ENCODE measurements around the gene UBXN10.

Gene UBXN10

GRCh38 chr1:20178634-20179370 lies 7.1 kb upstream of the UBXN10 start:
- TF ChIP-seq, protein P1, sequence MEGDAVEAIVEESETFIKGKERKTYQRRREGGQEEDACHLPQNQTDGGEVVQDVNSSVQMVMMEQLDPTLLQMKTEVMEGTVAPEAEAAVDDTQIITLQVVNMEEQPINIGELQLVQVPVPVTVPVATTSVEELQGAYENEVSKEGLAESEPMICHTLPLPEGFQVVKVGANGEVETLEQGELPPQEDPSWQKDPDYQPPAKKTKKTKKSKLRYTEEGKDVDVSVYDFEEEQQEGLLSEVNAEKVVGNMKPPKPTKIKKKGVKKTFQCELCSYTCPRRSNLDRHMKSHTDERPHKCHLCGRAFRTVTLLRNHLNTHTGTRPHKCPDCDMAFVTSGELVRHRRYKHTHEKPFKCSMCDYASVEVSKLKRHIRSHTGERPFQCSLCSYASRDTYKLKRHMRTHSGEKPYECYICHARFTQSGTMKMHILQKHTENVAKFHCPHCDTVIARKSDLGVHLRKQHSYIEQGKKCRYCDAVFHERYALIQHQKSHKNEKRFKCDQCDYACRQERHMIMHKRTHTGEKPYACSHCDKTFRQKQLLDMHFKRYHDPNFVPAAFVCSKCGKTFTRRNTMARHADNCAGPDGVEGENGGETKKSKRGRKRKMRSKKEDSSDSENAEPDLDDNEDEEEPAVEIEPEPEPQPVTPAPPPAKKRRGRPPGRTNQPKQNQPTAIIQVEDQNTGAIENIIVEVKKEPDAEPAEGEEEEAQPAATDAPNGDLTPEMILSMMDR (IDR thresholded peaks at IDR 0.05; ENCODE audit: insufficient read depth, missing control alignments): no peak
- FAIRE-seq (no peak), DNase-seq (ENCODE audit: insufficient read length, low spot score) (no peak)

GRCh38 chr1:20179371-20180128 lies 6.3 kb upstream of the UBXN10 start:
- TF ChIP-seq, protein P1 (IDR thresholded peaks at IDR 0.05; ENCODE audit: insufficient read depth, missing control alignments): no peak
- DNase-seq (ENCODE audit: insufficient read length, low spot score): no peak
- FAIRE-seq: no peak

GRCh38 chr1:20180129-20180843 lies 5.6 kb upstream of the UBXN10 start:
- DNase-seq (ENCODE audit: insufficient read length, low spot score) (no peak), FAIRE-seq (no peak)
- TF ChIP-seq, protein P1 (IDR thresholded peaks at IDR 0.05; ENCODE audit: insufficient read depth, missing control alignments): no peak

DNA sequence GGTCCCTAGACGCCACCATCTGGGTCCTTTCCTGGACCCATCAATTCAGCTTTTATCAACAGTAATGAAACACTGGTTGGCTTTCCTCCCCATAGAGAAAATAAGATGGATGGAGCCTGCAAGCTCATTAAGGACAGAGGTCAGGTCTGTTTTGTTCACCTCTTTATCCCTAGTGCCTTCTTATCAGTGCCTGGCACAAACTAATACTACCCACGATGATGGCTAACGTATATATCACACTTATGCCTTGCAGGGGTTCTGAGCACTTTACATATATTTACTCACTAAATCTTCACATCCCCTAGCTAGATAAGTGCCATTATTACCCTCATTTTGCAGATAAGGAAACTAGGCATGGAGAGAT lies 5.1 kb upstream of the UBXN10 start:
- no peak for FAIRE-seq
- TF ChIP-seq, protein P1 (IDR thresholded peaks at IDR 0.05; ENCODE audit: insufficient read depth, missing control alignments): no peak
- DNase-seq (ENCODE audit: insufficient read length, low spot score): no peak

DNA sequence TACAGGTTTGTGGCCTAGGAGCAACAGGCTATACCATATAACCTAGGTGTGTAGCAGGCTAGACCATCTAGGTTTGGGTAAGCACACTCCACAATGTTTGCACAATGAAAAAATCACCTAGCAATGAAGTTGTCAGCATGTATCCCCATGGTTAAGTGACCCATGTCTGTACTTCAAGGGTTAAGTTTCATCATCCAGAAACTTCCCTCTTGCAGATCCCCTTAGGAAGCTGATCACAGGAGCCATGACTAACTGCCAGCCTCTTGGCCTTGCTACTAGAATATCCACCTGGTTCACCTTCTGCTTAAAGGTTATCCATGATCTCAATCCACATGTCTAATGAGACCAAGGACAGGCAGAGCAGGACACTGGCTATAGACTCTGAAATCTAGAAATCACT lies 3.5 kb upstream of the UBXN10 start:
- FAIRE-seq: no peak
- TF ChIP-seq, protein P1 (IDR thresholded peaks at IDR 0.05; ENCODE audit: insufficient read depth, missing control alignments): no peak

DNA sequence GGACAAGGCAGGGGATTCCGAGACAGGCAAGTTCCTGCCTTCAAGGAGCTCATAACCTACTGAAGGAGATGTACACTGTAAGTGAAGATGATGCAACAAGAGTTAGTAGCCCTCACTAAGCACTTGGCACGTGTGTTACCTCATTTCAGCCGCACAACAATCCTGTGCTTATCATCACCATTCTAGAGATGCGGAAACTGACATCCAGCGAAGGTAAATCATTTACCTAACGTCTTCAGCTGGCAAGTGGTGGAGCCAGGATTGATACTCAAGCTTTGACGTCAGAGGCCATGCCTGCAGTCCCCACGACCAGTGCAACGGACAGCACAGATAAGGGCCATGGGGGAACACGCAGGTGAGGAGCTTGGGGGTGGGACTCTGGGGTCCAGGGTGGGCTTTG lies 2.9 kb upstream of the UBXN10 start:
- DNase-seq (ENCODE audit: insufficient read length, low spot score): no peak
- TF ChIP-seq, protein P1 (IDR thresholded peaks at IDR 0.05; ENCODE audit: insufficient read depth, missing control alignments): no peak
- no peak for FAIRE-seq

More for the DNA sequence above, 3.5 kb upstream of the UBXN10 start:
- no peak for DNase-seq (ENCODE audit: insufficient read length, low spot score)

Data from D721Med (cell line).